ENCODE data around the gene BYSL. TPM values are rescaled to one million over a fixed set of nuclear protein-coding genes. Genes with fewer than 3 reads are reported as not detected.

Gene BYSL
- total RNA-seq, 4 donors from 2014 or later = 4.4 to 12.4 (median 6.1) TPM

- no peak for DNase-seq
- no peak overlapping the region for H3K4me3 ChIP-seq
- H3K9me3 ChIP-seq = no peaks in the 10 kb centered on the region
- TF ChIP-seq POLR2A (IDR thresholded peaks at IDR 0.05) (no peak), CTCF (IDR thresholded peaks at IDR 0.05) (no peak)
- no peaks in the 10 kb centered on the region for H3K4me1 ChIP-seq
- H3K27ac ChIP-seq = no peak overlapping the region
- H3K36me3 ChIP-seq = no peaks in the 10 kb centered on the region
- H3K27me3 ChIP-seq = no peaks in the 10 kb centered on the region
Observed at GRCh38 chr6:41960028-41960427, 38.7 kb downstream of the BYSL start.

- Histone ChIP-seq H3K27ac (no peak overlapping the region), H3K36me3 (no peaks in the 10 kb centered on the region), H3K4me1 (no peaks in the 10 kb centered on the region), H3K9me3 (no peaks in the 10 kb centered on the region), H3K27me3 (no peaks in the 10 kb centered on the region), H3K4me3 (no peak overlapping the region)
- TF ChIP-seq POLR2A (IDR thresholded peaks at IDR 0.05) = no peak
- no peak for TF ChIP-seq CTCF (IDR thresholded peaks at IDR 0.05)
- DNase-seq = peak in 1 of 3 donors; percentile 19
Observed at GRCh38 chr6:41963371-41963770, 42.1 kb downstream of the BYSL start.

- Histone ChIP-seq H3K27me3 (no peaks in the 10 kb centered on the region), H3K27ac (no peak overlapping the region), H3K9me3 (no peaks in the 10 kb centered on the region), H3K4me3 (no peak overlapping the region), H3K4me1 (no peaks in the 10 kb centered on the region), H3K36me3 (no peaks in the 10 kb centered on the region)
- no peak for TF ChIP-seq POLR2A (IDR thresholded peaks at IDR 0.05)
- TF ChIP-seq CTCF (IDR thresholded peaks at IDR 0.05) = no peak
- peak in 1 of 3 donors; percentile 42 for DNase-seq
Observed at GRCh38 chr6:41964201-41964887, 43.0 kb downstream of the BYSL start.

GRCh38 chr6:41965429-41966213 lies 44.3 kb downstream of the BYSL start:
- Histone ChIP-seq H3K27me3 (no peaks in the 10 kb centered on the region), H3K9me3 (no peaks in the 10 kb centered on the region), H3K4me3 (no peak overlapping the region), H3K4me1 (peaks cover 0 to 2% (median 1%) of the 10 kb centered on the region in 4 donors), H3K27ac (no peak overlapping the region), H3K36me3 (no peaks in the 10 kb centered on the region)
- DNase-seq = peak in 1 of 3 donors; percentile 13
- TF ChIP-seq CTCF (IDR thresholded peaks at IDR 0.05) = no peak
- TF ChIP-seq POLR2A (IDR thresholded peaks at IDR 0.05) = no peak

- Histone ChIP-seq H3K9me3 (no peaks in the 10 kb centered on the region), H3K27me3 (no peaks in the 10 kb centered on the region), H3K27ac (no peak overlapping the region), H3K4me3 (no peak overlapping the region), H3K4me1 (peaks cover 0 to 3% (median 1%) of the 10 kb centered on the region in 4 donors), H3K36me3 (no peaks in the 10 kb centered on the region)
- TF ChIP-seq CTCF (IDR thresholded peaks at IDR 0.05) = no peak
- no peak for TF ChIP-seq POLR2A (IDR thresholded peaks at IDR 0.05)
- DNase-seq = no peak
Observed at GRCh38 chr6:41966214-41966920, 45.1 kb downstream of the BYSL start.
